Stimulated activated CD8-positive, alpha-beta memory T cell treated with anti-CD3 and anti-CD28 coated beads, Interleukin-15, amount 100 ng/mL, for 1 hour (primary cell): ENCODE measurements around the gene ASB13.

Experiments
- DNase-seq: peaks from one replicate; pipeline ENCODE4 v3.0.0-alpha.2; 2020; ENCODE audit warnings: low read depth

Gene ASB13

GRCh38 chr10:5669604-5670003, 3.2 kb upstream of the ASB13 start:
- DNase-seq = no peak

- no peak for DNase-seq
Measured at GRCh38 chr10:5668429-5668828, 2.0 kb upstream of the ASB13 start.

GRCh38 chr10:5666841-5667630, 641 bp upstream of the ASB13 start:
- DNase-seq = no peak

- DNase-seq = no peak
Measured at GRCh38 chr10:5665373-5666007, 905 bp downstream of the ASB13 start.

DNA sequence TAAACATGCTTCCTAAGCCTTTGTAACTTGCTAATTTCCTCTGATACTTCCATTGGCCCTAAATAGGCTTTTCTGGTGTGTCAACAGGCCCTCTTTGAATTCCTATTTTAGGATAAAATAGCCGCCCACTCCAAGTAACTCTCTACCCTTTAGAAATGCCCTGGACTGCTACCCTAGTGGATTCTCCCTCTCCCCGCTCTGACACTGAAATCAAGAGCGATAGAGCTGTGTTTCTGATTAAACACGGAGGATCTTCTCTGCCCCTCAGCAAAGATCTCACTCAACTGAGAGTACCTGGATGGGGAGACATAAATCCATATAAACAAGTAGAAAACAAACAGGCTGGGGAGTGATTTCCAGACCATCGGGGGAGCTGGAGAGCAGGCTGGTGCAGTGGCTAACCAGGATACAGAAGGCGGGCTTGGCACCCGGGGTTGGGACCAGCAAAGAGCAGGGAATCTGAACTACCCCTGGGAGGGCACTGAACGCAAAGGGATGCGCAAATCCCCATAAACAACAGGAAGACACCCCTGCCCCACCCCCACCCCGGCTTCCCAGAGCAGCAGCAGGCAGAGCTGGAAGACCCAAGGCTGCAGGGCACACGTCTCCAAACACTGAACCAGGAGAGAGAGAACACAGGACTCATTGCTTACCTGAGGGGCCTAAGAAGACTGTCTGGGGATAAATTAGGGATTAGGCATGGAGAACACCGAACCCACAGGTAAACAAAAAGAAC, 2.5 kb downstream of the ASB13 start:
- no peak for DNase-seq

DNA sequence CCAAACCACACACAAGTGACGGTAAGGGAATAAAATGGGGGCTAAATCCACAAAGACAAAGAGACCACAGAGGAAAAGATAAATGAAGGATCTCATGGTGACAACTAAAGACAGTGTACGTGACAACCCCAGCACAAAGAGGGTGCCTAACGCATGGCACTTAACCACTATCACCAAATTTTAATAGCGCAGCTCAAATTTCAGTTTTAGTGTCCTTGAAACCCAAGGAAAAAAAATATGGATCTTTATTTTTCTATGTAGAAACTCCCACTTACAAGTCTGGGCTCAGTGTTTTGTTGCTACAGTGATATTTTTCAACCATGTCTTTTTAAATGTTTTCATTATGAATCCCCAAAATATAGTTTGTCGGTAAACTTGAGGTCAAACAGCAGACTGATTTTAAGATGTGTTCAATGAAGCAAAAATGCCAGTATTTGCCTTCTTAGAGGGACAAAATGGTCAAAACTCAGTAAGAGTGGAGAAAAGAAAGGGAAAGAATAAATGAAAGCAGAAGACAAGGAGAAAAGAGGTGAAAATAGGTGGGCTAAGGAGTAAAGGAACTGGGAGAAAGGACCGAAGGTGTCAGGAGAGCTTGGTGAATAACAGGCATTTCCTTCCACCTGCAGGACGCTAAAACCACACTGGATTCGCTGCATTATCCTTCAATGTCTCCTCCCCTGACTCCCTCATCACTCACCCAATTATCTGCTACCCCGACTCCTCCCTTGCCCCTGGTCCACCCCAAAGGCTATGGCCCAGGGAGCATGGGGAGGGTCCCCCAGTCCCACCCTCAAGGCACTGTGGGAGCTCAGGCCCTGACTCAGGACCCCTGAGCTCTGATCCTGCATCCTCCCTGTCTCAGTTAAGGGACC, 3.5 kb downstream of the ASB13 start:
- no peak for DNase-seq

DNA sequence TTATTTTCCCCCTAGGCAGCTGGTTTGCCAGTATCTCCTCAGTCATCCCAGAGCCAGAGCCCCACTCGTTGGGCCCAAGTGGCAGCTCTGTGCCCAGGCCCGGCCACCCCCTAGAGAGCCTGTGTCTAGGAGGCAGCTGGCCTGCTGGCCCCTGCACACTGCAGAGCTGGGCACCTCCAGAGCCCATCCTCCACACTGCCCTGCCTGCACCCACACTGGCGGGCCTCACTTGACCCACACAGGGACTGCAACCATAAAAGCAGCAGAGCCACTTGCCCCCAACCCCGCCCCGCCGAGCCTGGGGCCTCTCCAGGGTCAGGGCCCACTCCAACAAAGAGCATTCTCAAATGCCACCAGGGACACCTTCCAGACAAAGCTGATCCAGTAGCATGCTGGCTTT, 5.4 kb downstream of the ASB13 start:
- no peak for DNase-seq

DNA sequence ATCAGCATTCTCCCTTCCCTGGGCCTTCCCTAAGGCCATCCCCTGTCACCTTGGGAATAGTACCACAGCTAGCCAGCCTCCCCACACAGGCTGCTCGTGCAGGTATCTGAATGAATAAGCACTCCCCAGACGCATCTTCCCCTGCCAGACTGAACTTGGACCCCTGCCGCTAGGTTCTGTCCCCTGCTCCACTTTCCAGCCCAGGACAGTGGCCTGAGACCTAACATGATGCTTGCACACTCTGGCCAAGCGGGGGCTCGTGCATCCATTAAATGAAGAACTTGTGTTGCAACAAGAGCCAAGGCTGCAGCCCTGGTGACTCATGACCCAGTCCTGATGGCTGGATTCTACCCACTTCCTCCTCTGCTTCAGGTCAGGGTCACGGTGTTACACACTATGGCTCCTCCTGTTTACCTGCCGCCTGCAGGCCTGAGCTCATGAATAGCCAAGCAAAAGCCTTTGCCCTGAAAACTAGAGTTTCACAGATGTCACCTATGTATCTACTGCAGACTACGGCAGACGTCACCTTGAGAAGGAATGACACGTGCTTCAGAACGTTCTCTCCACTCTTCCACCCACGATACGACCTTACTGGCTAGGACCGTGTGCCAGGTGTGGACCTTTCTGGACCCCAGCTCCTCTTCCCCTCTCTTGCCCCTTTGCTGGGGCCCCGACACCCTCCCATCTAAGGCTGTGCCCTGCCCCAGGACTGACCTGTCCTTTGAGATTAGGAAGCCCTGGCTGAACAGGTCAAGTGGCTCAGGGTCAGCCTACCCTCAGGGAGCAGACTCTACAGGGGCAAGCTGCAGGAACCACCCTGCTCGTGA, 6.5 kb downstream of the ASB13 start:
- no peak for DNase-seq

GRCh38 chr10:5658871-5659618, 7.3 kb downstream of the ASB13 start:
- no peak for DNase-seq

- DNase-seq = no peak
Measured at GRCh38 chr10:5656737-5657579, 9.4 kb downstream of the ASB13 start.

GRCh38 chr10:5655121-5655520, 11.3 kb downstream of the ASB13 start:
- DNase-seq = no peak

DNA sequence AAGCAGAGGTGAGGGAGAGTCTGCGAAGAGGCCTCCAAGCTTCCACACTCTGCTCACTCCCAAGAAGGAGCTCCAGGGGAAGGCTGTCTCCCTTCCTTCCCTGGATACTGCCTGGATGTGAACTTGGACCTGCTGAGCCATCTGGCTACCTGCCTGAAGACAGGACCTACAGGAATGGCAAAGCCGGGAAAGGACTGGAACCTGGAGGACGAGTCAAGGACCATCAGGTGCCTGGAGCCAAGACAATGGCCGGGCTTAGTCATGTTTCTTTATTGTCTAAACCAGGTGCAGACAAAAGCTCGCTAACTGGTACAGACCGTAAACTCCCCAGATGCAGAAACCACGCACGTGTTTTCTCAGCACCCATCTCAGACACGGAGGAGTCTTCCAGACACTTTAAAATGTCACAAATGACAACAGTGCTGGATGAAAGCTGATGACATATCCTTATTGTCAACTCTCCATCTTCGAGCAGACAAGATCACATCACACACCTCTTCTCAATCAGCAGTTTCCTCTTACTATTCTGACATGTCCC, 12.1 kb downstream of the ASB13 start:
- DNase-seq = no peak

- DNase-seq = no peak
Measured at GRCh38 chr10:5652746-5653145, 13.6 kb downstream of the ASB13 start.

DNA sequence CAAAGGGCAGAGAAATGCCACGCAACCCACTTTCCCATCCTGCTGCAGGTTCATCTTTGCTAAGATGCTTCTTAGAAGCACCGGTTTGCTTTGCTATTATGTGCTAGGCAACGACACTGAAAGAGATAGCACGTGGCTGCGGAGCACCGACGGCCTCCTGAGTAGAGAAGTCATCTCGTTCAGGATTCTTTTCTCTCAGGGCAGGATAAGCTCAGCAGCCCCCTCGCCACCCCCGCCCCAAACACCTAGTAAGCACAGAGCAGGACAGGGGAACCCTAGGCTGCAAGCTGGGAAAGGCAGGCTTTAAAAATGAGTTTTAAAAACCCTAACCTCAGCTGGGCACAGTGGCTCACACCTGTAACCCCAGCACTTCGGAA, 15.0 kb downstream of the ASB13 start:
- no peak for DNase-seq

DNA sequence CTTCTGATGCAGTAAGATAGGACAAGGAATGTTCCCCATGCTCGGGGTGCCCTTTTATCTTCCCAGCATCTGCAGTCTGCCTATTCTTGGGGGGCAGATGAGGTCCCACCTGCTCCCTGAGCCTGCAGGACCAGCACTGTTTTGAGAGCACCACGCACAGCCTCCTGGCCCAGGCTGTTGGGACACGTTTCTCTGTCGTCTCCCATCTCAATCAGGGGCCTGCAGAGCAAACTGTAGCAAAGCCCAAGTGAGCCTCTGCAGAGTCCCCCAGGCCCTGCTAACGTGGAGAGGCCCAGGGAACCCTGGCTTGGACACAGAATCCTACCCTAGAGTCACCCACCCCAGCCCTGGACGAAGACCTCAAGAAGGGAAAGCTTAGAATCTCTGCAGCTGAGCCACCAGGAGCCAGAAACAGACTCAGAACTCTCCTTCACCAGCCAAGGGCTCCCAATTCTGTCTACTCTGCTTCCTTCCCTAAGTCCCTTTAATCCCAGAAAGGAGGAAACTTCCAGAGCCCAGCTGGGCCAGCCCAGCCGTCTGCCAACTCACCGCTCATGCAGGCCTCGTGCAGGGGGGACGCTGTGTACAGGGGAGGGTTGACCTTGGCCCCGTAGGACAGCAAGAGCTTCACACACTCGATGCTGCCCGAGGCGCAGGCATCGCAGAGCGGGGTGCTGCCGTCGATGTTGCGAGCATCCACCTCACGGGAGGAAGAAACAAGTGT, 15.6 kb downstream of the ASB13 start:
- no peak for DNase-seq

GRCh38 chr10:5649746-5650145, 16.6 kb downstream of the ASB13 start:
- no peak for DNase-seq

- DNase-seq = no peak
Measured at GRCh38 chr10:5648494-5649457, 17.6 kb downstream of the ASB13 start.
